ENCODE measurements around the gene LMX1B. TPM values are rescaled to one million over a fixed set of nuclear protein-coding genes. Genes with fewer than 3 reads are reported as not detected.

LMX1B gene
- total RNA-seq, 1 experiment from 2014 or later, result 4.6 TPM

DNA sequence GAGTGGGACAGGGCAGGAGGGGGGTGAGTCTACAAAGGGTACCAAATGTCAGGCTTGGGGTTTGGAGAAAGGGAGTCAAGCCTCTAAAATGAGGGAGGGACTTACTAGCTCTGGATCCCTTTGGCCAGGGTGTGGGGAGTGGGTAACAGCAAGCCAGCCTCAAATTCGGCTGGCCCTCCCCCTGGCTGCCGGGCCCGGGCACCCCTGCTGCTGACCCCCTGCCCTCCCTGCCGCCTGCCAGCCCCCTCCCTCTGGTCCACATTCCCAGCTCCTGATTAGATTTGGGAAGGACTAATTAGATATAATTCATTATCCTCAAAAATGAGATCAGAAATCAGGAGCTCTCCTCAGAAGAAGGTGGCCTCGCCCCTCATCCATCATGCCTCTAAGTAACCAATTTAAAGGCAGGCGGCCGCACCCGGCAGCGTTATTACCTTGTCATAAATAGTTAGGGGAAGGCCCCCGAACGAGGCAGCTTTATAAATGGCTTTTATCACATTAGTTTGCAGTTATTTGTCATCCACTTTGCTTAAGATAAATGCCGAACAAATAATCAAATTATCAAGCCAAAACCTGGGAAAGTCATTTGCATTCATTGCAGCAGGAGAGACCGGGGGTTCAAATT lies 44.6 kb downstream of the LMX1B start:
- DNase-seq (ENCODE audit: low read depth), result no peak

DNA sequence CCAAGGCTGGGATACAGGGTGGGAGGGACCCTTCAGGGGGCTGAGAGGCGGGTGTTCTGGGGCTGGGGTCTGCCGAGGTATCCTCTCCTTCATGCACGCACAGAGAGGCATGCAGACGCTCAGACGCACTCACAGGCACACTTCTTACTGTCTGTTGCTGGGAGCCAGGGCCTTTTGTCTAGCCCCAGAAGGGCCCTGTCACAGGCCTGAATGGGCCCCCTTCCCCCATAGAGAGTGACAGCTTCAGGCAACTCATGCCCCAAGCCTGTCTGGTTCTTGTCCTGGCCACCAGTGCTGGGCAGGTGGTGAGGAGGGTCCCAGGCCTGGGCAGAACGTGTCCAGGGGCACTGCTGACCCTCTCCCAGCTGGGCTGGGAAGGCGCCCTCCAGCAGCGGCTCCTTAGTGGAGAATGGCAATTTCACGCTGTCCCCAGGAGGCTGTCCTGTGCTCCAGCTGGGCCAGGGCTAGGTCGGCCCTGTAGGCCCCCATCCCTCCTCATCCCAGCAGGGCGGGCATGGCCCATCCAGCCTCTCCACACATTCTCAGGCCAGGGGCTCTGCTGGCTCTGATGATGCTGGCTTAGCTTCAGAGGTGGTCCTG lies 45.3 kb downstream of the LMX1B start:
- no peak for DNase-seq (ENCODE audit: low read depth)

DNA sequence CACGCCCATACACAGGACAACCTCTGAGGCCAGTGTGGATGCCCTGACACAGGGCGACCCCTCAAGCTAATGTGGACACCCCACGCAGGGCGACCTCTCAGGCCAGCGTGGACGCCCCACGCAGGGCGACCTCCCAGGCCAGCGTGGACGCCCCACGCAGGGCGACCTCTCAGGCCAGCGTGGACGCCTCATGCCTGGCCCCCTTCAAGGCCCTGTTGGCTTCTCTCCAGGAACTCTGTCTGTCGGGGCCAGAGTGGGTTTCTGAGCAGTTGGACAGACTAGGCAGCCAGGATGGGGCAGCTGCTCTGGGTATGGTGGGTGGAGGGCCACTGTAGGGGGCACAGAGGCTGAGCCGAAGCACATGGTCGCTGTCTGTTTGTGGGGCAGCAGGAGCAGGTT lies 47.4 kb downstream of the LMX1B start:
- no peak for DNase-seq (ENCODE audit: low read depth)

DNA sequence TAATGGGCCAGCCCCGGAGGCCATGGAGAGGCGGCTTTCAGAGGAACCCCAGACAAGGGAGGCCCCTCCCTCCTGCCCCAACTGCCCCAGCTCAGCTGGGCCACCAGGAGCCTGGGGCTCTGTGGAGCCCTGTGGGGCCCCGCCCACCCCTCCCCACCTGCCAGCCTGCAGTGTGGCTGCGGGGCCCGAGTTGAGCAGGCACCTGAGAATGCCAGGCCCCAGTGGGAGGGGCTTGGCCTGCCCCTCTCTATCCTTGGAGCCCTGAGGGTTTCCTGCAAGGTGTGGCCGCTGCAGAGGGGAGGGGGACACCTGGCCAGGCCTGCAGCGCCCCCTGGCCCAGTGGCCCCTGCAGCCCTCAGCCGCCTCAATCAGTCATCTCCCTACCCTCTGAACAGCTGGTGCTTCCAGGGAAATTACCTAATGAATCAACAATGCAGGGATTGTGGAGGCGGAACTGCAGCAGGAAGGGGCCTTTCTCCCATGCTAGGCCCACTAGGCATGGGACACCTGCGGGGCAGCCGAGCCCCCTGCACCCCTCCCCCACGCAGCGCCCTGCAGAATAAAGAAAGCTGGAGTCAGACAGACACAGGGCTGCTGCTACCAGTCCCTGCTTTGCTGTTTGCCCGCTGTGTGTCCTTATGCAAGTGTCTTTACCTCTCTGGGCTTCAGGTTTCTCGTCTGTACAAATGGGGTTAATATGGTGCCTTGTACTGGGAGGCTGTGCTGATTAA lies 48.0 kb downstream of the LMX1B start:
- peak; percentile 84 for DNase-seq (ENCODE audit: low read depth)

DNA sequence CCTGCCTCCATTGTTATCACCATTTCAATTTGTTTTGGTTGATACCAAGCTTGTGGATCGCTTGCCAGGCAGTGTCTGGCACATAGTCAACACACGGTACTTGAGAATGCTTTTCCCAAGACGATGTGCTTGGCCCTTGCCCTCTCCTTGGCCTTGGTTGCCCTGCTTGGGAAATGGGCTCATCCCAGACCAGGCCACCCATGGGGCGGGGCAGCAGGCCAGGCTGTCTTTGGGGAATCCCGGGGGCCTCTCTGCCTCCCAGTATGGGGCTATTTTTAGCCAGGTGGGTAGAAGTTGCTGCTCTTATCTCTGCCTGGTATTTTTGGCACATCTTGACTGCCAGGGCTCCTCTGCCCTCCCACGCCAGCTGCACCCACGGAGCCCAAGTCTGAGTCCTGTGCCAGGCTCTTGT lies 49.9 kb downstream of the LMX1B start:
- no peak for DNase-seq (ENCODE audit: low read depth)

DNA sequence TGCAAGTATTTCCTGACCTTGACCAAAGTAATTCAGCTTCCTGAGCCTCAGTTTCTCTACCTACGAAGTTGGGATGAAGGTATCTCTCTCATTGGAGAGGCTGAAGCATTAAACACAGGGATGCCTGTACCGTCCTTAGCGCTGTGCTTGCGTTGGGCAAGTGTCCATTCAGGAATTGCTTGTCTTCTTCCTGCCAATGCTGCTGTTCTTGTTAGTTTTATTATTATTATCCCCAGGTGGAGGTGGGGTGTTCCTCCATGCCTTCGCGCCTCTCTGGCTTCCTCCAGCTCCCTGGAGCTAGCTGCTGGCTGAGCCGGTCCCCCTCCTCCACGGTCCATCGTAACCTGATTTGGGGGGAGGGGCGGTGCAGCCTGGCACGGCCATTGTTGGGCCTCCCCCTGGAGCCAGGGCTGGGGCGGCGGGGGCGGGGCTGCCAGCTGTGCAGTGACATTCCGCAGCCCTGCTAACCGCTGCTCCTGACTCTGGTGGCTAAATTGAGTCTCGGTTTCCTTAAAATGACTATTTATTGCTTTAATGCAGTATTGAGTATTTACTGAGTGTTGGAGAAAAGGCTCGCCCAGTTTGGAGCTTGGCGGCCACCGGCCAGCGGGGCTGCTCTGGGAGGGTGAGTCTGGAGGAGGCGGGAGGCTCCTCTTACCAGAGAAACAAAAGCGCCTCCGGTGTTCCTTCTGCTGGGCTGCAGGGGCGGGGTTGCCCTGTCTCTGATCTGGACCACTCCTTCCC lies 51.3 kb downstream of the LMX1B start:
- no peak for DNase-seq (ENCODE audit: low read depth)

DNA sequence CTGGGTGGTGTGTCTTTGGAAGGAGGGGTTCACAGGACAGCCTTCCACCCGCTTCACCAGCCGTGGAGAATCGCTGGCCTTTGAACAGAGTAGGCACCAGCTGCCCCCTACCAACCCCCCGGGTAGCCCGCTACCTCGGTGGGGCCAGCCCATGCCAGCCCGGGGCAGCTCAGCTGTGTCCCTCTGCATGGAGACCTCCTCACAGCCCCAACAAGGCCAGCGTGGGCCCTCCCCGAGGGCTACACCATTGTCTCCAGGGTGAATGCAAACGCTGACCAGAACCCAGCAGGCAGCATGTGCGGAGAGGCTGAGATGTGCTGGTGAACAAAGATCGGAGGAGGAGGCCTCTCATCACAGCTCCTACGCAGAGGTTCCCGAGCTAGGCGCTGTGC lies 51.9 kb downstream of the LMX1B start:
- no peak for DNase-seq (ENCODE audit: low read depth)

DNA sequence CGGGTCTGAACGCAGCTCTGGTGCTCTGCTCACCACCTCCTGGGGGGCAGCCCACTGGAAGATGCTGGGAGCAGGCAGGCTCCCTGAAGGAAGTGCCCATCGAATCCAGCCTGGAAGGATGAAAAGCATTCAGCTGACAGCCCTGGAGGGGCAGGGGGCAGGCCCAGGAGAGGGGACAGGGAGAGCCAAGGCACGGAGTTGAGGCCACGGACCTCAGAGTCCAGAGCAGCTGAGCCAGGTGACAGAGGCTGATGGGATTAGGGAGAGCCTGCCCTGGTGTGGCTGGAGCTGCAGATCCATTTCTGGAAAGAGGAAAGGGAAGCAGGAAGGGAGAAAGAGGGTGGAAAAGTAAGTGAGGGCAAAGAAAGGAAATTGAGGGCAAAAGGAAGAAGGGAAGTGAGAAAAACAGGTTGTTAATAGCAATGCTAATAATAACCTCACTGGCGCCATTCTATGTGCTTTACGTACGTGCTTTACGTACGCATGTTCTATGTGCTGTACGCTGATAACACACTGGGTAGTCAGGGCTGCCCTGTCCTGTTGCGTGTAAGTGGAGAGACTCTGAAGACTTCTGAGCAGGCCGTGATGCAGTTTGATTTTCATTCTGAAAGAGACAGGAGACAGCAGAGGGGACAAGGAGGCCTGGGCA lies 52.6 kb downstream of the LMX1B start:
- no peak for DNase-seq (ENCODE audit: low read depth)

DNA sequence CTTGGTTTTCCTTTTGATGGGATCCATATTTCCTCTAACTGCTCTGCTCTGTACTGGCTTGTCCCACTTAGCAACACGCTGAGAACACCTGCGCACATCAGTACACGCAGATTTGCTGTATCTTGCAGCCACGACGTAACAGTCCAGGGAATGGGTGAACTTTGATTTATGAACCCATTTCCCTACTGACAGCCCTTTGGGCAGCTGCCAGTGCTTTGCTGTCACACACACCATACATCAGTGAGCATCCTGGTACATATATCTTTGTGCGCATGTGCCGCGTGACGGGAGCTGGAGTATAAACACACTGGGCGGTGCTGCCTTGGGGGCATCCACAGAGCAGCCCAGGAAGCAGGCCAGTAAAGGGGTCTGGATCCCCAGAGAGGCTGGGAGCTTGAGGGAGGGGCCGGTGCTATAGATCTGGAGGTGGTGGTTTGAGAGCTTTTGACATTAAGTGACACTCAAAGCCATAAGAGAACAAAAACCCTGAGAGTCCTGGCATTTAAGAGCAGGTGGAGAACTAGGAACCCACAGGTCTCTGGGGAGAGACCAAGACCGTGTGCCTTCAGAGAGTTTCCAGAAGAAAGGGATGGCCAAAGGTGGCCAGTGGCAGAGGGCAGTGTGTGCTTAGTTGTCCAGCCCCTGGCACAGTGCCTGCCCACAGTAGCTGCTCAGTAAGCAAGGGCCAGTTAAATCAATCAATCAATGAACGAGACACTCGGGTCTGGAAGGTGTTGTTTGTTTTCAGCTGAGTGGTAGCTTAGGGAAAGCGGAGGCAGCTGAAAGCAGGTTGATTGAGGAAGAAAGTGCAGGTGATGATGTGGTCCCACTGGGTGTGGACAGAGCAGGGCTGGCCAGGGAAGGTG lies 53.7 kb downstream of the LMX1B start:
- no peak for DNase-seq (ENCODE audit: low read depth)

DNA sequence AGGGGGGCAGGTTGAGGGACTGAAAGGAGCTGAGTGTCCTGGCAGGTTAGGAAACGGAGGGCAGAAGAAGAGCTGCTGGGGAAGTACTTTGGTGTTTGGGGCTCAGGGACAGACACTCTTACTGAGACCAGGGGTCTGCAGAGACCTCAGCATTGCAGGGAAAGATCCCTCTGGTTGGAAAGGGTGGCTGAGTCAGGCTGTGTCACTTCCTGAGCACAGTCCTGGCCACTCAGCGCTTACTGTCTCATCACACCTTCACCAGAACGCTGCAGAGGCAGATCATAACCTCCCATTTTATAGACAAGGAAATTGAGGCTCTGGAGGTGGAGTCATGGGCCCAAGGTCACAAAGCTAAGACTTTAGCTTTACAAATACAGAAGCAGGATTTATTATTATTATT lies 54.3 kb downstream of the LMX1B start:
- peak; percentile 63 for DNase-seq (ENCODE audit: low read depth)

DNA sequence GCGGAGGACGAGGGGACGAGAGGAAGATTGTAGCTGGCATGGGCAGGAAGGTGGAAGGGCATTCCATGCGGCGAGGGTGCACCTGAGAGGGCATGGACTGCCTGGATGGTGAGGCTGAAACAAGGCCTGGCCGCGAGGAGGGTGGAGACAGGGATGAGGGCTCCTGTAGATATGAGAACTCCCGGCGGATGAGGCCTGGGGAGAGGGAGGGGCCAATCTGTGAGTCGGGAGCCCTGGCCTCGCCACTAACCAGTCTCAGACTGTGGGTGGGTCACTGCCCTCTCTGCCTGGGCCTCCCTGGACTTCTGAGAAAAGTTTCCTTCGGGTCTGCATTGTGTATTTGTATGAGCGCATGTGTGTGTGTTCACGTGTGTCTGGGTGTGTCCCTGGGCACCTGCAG lies 55.4 kb downstream of the LMX1B start:
- DNase-seq (ENCODE audit: low read depth), result no peak

DNA sequence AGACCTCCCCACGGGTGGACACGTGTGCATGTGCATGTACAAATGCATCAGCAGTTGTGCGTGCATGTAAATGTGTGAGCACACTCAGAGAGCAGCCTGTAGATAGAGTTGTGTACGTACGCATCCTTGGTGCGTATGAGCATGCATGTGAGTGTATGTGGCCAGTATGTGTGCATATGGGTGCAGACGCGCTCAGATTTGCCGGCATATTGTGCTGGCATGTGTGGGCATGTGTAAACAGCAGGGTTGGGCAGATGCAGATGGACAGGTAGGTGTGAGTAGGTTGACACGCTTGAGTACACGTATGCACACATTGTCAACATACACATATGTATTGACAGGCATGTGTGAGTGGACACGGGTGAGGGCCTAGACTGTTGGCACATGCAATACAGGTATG lies 56.5 kb downstream of the LMX1B start:
- DNase-seq (ENCODE audit: low read depth), result no peak

DNA sequence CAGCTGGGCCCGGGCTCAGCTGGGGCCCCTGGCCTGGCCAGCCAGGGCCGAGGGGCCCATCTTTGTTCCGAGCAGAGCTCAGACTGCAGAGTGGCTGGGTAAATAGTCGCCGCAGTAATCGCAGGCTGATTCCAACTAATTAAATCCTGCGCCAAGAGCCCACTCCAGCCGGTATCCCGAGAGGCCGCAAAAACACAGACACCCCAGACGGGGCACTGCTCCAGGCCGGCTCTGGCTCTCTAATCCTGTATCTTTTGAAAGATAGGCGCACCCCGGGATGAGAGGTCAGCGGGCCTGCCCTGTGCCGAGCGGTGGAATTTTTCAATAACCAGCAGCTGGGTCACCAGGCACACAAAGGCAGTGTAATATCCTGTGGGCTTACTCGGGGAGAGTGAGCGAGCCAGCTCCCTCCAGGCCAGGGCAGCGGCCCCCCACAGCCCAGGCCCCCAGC lies 57.7 kb downstream of the LMX1B start:
- no peak for DNase-seq (ENCODE audit: low read depth)

DNA sequence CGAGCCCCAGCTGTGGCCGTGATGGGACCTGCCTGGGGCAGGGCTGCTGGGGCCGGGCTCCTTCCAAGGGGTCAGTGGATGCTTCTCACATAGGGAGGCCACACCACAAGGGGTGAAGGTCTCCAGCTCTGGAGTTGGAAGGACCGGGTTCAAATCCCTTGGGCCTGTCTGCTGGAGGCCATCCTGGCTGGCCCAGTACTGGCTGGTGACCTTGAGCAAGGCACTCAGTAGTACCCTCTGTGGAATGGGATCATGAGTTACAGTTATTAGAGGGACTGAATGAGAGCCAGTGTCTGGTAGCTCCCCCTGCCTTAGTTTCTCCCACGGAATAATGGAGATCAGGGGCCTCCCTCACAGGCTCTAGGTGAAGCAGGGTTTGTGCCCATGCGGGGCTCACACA lies 58.3 kb downstream of the LMX1B start:
- no peak for DNase-seq (ENCODE audit: low read depth)

DNA sequence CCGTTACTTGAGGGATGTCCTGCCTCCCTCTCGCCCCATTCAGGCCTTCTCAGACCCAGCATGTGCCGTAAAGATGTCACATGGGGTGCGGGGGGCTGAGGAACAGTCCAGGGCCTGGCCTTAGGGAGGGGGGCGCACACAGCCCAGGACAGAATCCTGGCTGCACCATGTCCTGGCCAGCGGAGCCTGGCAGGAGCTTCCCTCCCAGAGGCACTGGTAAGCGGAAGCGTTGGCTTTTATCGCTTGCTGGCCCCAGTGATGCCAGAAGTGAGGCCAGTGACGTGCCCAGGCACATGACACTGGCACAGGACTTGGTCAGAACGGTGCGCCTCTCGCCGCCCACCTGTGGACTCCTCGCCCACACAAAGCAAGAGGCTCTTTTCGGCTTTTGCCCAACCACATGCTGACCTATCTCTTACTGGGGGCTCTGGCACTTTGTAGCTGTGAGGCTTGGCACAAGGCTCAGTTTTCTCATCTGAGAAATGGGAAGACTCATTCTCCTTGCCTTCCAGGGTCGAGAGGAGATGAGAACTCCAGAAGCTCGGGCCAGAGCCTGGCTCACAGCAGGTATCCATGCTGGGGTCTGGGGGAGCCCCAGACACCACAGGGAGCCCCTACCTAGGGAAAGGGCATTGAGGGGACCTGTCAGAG lies 59.0 kb downstream of the LMX1B start:
- DNase-seq (ENCODE audit: low read depth), result no peak

DNA sequence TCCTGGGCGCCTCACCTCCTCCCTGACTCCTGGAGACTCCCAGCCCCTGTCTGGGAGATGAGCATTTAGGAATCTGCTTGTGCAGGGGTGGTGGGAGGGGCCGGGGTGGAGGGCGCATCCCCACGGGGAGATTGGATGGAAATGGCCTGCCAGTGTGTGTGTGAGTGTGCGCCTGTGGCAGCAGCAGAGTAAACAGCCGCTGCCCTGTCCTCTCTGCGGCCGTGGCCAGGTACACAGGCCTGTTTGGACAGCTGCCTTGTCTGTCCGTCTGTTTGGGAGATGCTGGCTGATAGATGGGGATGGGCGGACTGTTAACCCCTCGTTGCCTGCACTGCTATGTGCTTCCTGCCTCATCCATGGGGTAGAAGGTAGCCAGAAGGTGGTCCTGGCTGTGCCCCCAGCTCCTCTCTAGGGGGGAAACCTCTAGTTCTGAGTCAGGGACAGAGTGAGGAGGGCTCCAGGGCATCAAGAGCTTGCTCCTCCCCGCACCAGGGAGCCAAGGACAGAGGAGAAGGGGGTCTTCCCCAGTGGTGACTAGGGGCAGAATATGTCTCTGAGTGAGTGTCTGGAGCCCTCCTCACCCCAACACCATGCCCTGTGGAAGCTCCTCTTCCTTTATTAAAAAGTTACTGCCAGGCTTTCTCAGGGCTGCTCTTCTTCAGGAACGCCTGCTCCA lies 60.1 kb downstream of the LMX1B start:
- no peak for DNase-seq (ENCODE audit: low read depth)

DNA sequence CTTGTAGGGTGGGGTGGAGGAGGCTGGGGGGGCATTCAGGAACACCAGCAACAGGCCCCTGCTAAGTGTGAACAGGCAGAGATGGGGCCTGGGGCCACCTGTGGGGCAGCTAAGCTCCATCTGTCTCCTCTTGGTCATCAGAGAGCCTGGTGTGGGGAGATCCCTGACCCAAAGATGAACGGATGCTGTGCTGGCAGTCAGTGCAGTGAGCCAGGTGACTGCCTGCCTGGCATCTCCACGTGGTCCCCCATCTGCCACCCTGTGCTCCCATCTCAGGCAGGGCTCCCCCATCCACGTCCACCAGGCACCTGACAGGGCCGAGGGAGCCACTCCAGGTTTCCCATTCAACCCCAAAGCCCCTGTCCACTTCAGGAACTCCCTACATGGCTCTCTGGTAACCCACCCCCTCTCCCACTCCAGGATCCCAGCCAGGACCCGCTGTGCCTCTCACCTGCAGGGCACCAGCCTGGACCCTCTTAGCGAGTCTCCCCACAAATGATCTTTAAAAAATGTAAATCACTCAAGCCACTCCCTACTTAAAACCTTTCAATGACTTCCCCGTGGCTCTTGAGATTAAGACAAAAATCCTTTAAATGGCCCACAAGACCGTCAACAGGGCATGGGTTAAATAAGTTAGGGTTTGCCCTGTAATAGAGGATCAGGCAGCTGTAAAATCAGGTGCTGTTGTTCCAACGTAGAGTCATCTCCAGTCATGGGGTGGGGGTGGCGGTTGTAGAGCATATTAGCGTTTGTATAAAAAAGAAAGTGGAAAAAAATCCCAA lies 60.8 kb downstream of the LMX1B start:
- DNase-seq (ENCODE audit: low read depth), result no peak

DNA sequence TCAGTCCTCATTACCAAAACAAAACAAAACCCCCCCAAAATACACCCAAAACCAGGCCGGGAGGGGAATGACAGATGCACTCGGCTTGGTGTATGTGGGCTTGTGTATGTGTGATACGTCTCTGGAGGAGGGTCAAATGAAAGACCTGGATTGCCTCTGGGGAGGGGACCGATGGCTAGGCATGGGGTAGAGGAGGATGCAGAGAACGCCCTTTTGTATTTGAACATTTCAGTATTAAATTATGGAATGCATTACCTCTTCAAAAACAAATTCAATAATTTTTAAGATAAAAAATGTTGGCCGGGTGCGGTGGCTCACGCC lies 61.4 kb downstream of the LMX1B start:
- no peak for DNase-seq (ENCODE audit: low read depth)

DNA sequence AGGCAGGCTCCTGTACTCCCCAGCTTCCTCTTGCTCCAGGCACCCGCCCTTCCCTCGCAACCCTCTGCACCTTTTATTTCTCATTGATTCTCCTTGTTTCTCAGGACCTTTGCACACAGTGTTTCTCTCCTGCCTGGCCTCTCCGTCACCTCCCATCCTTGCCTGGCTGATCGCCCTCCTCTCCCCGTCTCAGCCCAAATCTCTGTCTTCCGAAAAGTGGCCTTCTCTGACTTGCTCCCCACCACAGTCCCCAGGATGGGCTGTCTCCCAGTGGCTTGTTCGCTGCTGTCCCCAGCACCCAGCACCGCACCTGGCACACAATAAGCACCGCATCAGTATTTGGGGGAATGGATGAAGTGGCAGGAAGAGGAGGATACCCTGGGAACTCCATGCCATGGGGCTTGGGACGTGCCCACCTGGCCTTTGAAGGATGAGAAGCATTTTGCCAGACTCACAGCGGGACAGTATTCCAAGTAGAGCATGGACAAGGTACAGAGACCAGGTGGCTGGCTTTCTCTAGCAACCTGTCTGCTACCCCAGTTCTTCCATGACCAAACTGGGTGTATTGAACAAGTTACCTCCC lies 62.5 kb downstream of the LMX1B start:
- DNase-seq (ENCODE audit: low read depth), result no peak
